ENCODE data around the gene RNF113B. TPM values are rescaled to one million over a fixed set of nuclear protein-coding genes. Genes with fewer than 3 reads are reported as not detected.

Gene RNF113B
- total RNA-seq, 2 experiments from 2014 or later: not detected

DNA sequence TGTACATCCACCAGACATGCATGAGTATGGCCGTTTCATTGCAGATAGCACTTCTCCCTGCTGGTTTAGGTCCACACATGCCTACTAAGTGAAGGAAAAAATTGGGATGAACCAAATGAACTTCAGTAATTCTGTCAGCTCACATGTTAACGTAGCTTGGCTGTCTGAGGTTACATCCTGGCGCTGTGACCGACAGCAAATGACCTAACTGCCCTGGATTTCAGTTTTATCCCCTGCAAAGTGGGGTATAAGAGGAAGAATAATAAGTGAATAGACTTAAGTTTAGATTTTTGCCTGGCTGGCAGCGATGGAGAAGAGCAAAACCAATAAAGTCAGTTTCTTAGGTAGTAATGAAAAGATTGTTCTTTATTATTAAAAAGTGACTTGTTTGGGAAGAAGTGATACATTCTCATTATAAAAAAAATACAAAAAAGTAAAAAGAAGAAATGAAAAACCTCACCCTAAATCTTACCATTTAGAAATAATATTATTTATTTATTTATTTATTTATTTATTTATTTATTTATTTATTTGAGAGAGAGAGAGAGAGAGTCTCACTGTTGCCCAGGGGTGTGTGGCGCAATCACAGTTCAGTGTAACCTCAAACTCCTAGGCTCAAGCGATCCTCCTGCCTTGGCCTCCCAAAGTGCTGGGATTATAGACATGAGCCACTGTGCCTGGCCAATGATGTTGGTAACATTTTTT lies 4.2 kb upstream of the RNF113B start:
- intact Hi-C loops (cut with micrococcal nuclease; ENCODE audit: unreplicated experiment): no loop called here
- no peak for DNase-seq (ENCODE audit: low spot score)
- Histone ChIP-seq H3K4me2 (ENCODE audit: low read length) (no peak overlapping the region), H3K27ac (ENCODE audit: low read depth, low read length, poor library complexity, severe bottlenecking) (no peak overlapping the region), H3K36me3 (ENCODE audit: insufficient read depth, low read length) (no peaks in the 10 kb centered on the region), H4K20me1 (ENCODE audit: insufficient read depth, low read length) (no peaks in the 10 kb centered on the region), H3K4me1 (ENCODE audit: insufficient read depth, low read length, poor library complexity, severe bottlenecking) (no peaks in the 10 kb centered on the region), H3K79me2 (ENCODE audit: insufficient read depth, low read depth, low read length) (no peaks in the 10 kb centered on the region), H2AFZ (ENCODE audit: low read length) (no peak overlapping the region), H3K9me2 (ENCODE audit: insufficient read depth, low read length) (no peaks in the 10 kb centered on the region), H3K9me3 (ENCODE audit: low read length) (no peaks in the 10 kb centered on the region), H3K4me3 (ENCODE audit: low read depth, low read length, poor library complexity, severe bottlenecking) (no peak overlapping the region)
- ChIA-PET POLR2A (no interaction called here), CTCF (ENCODE audit: unreplicated experiment) (no interaction called here)
- BruUV-seq (replicated peaks): no TSS peak
- TF ChIP-seq CTCF (conservative IDR thresholded peaks at IDR 0.05; ENCODE audit: low read length) (no peak), EZH2phosphoT487 (IDR thresholded peaks at IDR 0.05; ENCODE audit: borderline replicate concordance, low read depth, low read length) (no peak)

- Histone ChIP-seq H3K4me2 (ENCODE audit: low read length) (no peak overlapping the region), H3K9me2 (ENCODE audit: insufficient read depth, low read length) (no peaks in the 10 kb centered on the region), H3K9me3 (ENCODE audit: low read length) (no peaks in the 10 kb centered on the region), H2AFZ (ENCODE audit: low read length) (no peak overlapping the region), H3K27ac (ENCODE audit: low read depth, low read length, poor library complexity, severe bottlenecking) (no peak overlapping the region), H3K79me2 (ENCODE audit: insufficient read depth, low read depth, low read length) (no peaks in the 10 kb centered on the region), H4K20me1 (ENCODE audit: insufficient read depth, low read length) (no peaks in the 10 kb centered on the region), H3K4me1 (ENCODE audit: insufficient read depth, low read length, poor library complexity, severe bottlenecking) (no peaks in the 10 kb centered on the region), H3K4me3 (ENCODE audit: low read depth, low read length, poor library complexity, severe bottlenecking) (no peak overlapping the region), H3K36me3 (ENCODE audit: insufficient read depth, low read length) (no peaks in the 10 kb centered on the region)
- ChIA-PET CTCF (ENCODE audit: unreplicated experiment) (no interaction called here), POLR2A (no interaction called here)
- intact Hi-C loops (cut with micrococcal nuclease; ENCODE audit: unreplicated experiment): no loop called here
- no peak for DNase-seq (ENCODE audit: low spot score)
- no TSS peak for BruUV-seq (replicated peaks)
- TF ChIP-seq EZH2phosphoT487 (IDR thresholded peaks at IDR 0.05; ENCODE audit: borderline replicate concordance, low read depth, low read length) (no peak), CTCF (conservative IDR thresholded peaks at IDR 0.05; ENCODE audit: low read length) (no peak)
These were observed 3.0 kb upstream of the RNF113B start for GRCh38 chr13:98180092-98180491.

- ChIA-PET CTCF (ENCODE audit: unreplicated experiment) (no interaction called here), POLR2A (no interaction called here)
- Histone ChIP-seq H4K20me1 (ENCODE audit: insufficient read depth, low read length) (no peaks in the 10 kb centered on the region), H3K79me2 (ENCODE audit: insufficient read depth, low read depth, low read length) (no peaks in the 10 kb centered on the region), H3K4me3 (ENCODE audit: low read depth, low read length, poor library complexity, severe bottlenecking) (no peak overlapping the region), H3K9me3 (ENCODE audit: low read length) (no peaks in the 10 kb centered on the region), H3K9me2 (ENCODE audit: insufficient read depth, low read length) (no peaks in the 10 kb centered on the region), H3K27ac (ENCODE audit: low read depth, low read length, poor library complexity, severe bottlenecking) (no peak overlapping the region), H3K36me3 (ENCODE audit: insufficient read depth, low read length) (no peaks in the 10 kb centered on the region), H3K4me1 (ENCODE audit: insufficient read depth, low read length, poor library complexity, severe bottlenecking) (no peaks in the 10 kb centered on the region), H2AFZ (ENCODE audit: low read length) (no peak overlapping the region), H3K4me2 (ENCODE audit: low read length) (no peak overlapping the region)
- intact Hi-C loops (cut with micrococcal nuclease; ENCODE audit: unreplicated experiment): no loop called here
- no peak for DNase-seq (ENCODE audit: low spot score)
- TF ChIP-seq EZH2phosphoT487 (IDR thresholded peaks at IDR 0.05; ENCODE audit: borderline replicate concordance, low read depth, low read length) (no peak), CTCF (conservative IDR thresholded peaks at IDR 0.05; ENCODE audit: low read length) (no peak)
- no TSS peak for BruUV-seq (replicated peaks)
These were observed 1.2 kb downstream of the RNF113B start for GRCh38 chr13:98175823-98176222.

Data from OCI-LY7 (cell line).